Measurements from ENCODE around the gene HSPB6.

- TF ChIP-seq TAF1 (IDR thresholded peaks at IDR 0.05; ENCODE audit: borderline replicate concordance, insufficient read depth, low read length) (no peak), SIN3A (IDR thresholded peaks at IDR 0.05; ENCODE audit: borderline replicate concordance, insufficient read depth, low read length) (no peak), POLR2AphosphoS5 (IDR thresholded peaks at IDR 0.05; ENCODE audit: low read depth, low read length) (no peak)
- TF ChIP-seq, protein P1, sequence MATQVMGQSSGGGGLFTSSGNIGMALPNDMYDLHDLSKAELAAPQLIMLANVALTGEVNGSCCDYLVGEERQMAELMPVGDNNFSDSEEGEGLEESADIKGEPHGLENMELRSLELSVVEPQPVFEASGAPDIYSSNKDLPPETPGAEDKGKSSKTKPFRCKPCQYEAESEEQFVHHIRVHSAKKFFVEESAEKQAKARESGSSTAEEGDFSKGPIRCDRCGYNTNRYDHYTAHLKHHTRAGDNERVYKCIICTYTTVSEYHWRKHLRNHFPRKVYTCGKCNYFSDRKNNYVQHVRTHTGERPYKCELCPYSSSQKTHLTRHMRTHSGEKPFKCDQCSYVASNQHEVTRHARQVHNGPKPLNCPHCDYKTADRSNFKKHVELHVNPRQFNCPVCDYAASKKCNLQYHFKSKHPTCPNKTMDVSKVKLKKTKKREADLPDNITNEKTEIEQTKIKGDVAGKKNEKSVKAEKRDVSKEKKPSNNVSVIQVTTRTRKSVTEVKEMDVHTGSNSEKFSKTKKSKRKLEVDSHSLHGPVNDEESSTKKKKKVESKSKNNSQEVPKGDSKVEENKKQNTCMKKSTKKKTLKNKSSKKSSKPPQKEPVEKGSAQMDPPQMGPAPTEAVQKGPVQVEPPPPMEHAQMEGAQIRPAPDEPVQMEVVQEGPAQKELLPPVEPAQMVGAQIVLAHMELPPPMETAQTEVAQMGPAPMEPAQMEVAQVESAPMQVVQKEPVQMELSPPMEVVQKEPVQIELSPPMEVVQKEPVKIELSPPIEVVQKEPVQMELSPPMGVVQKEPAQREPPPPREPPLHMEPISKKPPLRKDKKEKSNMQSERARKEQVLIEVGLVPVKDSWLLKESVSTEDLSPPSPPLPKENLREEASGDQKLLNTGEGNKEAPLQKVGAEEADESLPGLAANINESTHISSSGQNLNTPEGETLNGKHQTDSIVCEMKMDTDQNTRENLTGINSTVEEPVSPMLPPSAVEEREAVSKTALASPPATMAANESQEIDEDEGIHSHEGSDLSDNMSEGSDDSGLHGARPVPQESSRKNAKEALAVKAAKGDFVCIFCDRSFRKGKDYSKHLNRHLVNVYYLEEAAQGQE (IDR thresholded peaks at IDR 0.05; ENCODE audit: insufficient read depth in 1 of 2, low read depth in 2 of 2, low read length in 2 of 2): no peak
These were observed 18.0 kb downstream of the HSPB6 start for GRCh38 chr19:35738887-35739229.
